A549 treated with ZK216348 at 1 μM for 4 hours (cell line): ENCODE results near the gene CFB. TPM values are rescaled to one million over a fixed set of nuclear protein-coding genes. Genes with fewer than 3 reads are reported as not detected.

Experiments used
- total RNA-seq: library from RNA; stranded (reverse); fragments of 200-300 nt; extraction: Qiagen RNA extraction; gene quantifications from 5 replicates; pipeline ENCODE4 v1.2.3, GENCODE V29; 2022; ENCODE audit warnings: low read depth

The CFB gene
- 1.6 to 3.2 TPM (median 2.0 TPM) in 5 replicates for total RNA-seq

DNA sequence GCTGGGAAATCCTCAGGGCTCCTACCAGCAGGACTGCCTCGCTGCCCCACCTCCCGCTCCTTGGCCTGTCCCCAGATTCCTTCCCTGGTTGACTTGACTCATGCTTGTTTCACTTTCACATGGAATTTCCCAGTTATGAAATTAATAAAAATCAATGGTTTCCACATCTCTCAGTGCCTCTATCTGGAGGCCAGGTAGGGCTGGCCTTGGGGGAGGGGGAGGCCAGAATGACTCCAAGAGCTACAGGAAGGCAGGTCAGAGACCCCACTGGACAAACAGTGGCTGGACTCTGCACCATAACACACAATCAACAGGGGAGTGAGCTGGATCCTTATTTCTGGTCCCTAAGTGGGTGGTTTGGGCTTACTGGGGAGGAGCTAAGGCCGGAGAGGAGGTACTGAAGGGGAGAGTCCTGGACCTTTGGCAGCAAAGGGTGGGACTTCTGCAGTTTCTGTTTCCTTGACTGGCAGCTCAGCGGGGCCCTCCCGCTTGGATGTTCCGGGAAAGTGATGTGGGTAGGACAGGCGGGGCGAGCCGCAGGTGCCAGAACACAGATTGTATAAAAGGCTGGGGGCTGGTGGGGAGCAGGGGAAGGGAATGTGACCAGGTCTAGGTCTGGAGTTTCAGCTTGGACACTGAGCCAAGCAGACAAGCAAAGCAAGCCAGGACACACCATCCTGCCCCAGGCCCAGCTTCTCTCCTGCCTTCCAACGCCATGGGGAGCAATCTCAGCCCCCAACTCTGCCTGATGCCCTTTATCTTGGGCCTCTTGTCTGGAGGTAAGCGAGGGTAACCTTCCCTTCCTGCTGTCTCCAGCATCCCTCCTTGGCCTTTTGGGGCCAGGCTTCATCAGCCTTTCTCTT, at the start of gene CFB:
CFB (plus strand) TSS at position 589 of the 863 bp plus-strand sequence; CDS start at position 716, 127 bp downstream.

DNA sequence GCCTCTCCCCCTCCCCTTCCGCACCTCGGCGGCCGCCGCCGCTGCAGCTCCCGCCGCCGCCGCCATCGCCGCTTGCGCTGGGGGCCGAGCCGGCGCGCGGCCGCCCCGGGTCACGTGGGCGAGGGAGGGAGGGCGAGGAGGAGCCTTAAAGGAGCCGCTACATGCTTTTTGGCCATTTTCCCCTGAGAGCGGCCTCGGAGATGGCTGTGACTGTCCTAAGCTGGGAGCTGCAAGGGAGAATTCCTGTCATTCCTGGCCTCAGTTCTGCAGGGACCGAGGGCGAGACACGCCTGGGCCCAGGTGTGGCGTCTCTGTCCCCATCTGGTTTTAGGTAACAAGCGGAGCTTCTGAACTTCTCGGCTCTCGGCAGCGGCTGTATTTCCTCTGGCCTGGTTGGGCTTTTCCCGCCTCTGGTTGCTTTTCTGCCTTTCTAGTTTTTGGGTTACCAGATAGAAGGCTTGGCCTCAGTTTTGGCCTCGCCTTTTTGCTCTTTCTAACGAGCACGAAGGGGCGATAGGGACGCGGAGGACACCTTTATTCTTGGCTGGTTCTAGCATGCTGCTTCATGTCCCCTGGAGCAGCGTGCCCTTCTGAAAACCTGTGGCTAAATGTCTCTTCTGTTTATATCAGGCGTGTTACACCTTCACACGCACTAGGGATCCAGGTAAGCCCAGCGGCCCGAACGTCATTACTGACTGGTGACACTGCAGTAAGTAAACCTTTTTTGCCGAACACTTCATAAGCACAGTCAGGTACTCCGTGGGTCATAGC, 48.1 kb upstream of the CFB start, which contains the start of gene EHMT2:
EHMT2 (minus strand) TSS at position 87 of the 771 bp plus-strand sequence; CDS start at position 66, 21 bp downstream.

DNA sequence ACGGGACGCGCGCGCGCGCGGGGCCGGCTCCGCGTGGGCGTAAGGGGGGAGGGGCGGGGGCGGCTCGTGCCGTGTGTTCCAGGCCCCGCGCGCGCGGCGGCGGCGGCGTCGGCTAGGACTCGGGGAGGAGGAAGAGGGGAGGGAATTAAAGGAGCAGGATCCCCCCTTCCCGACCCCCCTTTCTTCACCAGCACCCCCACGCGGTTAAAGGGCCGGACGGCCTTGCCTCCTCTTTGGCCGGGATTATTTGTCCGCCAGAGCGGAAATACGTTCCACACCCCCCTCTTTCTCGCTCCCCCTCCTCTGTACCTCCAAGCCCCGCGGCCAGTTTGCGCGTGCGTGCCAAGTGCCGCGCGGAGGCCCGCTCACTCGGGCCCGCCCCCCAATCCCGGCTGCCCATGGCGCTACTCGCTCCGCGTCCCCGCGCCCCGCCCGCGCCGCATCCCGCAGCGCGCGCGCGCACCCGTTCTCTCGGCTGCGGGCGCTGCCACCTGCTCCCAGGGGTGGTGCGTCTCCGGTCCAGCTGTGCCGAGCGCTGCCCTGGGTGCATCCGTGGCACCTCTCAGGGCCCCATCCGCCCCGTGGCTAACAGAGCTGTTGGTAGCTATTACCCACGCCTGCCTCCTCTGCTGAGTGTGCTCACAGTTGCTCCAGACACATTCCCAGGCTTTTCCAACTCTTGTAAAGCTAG, 43.8 kb upstream of the CFB start, which contains the start of gene ZBTB12:
ZBTB12 (minus strand) TSS at position 134 of the 691 bp plus-strand sequence. CDS start 781 bp downstream, outside the sequence.

DNA sequence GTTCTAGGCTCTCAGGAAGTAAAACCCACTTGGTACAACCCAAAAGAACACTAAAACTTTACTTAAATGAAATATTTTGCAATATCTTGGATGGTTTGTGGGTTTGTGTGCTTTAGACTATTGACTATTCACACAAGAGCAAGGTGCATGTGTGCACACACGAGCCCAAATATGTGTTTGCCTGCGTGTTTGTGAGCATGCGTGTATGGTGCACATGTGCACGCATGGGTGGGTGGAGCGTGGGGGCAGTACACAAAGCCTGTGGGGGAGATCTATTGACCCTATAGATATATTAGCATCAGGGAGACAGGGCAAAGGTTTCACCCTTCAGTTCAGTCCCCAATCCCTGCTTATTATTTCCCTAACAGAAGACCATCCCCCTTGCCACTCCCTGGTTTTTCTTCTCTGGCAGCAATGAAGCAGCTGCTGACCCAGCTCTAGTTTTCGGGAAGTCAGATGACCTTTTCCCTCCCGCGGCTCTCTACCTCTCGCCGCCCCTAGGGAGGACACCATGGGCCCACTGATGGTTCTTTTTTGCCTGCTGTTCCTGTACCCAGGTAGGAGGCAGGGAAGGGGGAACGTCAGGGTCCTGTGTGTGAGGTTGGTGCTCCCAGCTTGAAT, 18.5 kb upstream of the CFB start, which contains the start of gene C2:
C2 (plus strand) TSS at position 476 of the 621 bp plus-strand sequence; CDS start at position 512, 36 bp downstream.

DNA sequence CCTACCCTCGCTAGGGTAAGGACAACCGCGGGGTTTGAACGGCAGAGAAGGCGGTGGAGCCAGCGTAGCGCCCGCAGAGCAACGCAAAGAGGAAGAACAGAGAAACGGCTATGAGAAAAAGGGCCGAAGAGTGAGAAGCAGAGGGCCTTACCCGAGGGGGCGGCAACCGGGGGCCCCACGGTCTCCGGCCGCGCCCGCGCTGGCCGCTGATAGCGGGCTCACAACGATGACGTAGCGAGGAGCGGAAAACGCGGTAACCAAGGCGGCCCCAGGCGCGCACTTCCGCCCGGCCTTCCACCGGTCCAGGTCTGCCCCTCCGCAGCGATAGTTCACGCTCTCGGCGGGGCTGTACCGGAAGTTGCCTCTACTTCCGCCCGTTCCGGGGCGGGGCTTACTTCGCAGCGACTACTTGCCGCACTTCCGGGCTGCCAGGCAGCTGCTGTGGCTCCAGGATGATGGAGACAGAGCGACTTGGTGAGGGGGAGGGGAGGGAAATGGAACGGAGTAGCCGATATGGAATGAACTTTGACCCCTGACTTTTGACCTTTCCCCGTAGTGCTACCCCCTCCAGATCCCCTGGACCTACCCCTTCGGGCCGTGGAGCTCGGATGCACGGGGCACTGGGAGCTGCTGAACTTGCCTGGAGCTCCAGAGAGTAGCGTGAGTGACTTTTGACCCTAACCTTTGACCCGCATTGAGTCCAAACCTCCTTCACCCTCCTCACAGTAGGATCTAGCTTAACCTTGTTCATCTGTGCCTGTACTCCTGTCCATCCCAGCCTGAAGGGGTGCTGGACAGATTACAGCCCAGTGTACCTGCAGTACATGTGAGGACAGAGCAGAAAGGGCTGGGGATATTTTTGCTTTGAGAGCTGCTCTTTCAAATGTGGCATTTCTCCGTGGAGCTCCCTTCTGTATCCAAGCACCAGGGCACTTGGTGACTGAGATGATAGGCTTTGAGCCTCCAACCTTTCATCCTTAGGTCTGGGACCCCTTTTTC, 13.1 kb downstream of the CFB start, which contains the start of the genes NELFE and SKIC2:
NELFE (minus strand) TSS at position 231 of the 999 bp plus-strand sequence. CDS start 525 bp downstream, outside the sequence.
SKIC2 (plus strand) TSS at position 435 of the 999 bp plus-strand sequence; CDS start at position 453, 18 bp downstream.

DNA sequence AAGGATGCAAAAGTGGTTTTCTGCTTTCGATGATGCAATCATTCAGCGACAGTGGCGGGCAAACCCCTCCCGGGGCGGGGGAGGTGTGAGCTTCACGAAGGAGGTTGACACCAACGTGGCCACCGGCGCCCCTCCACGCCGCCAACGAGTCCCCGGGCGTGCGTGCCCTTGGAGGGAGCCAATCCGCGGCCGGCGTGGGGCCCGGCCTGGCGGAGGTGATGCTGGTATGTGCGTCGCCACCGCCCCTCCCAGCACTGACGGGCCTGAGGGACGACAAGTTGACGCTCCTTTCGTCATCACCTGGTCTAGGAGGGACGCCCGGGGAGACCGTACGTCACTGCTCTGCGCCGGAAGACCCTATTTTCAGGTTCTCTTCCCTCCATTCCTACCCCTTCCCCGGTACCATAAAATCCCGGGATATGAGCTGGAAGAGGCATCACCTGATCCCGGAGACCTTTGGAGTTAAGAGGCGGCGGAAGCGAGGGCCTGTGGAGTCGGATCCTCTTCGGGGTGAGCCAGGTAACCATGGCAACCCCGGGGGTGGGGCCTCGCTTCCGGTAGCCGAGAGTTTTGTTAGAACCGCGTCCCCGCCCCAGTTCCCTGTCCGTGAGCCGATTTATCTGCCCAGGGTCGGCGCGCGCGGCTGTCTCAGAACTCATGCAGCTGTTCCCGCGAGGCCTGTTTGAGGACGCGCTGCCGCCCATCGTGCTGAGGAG, 26.3 kb downstream of the CFB start, which contains the start of gene DXO:
DXO (minus strand) TSS at position 146 of the 716 bp plus-strand sequence. CDS start 463 bp downstream, outside the sequence.

DNA sequence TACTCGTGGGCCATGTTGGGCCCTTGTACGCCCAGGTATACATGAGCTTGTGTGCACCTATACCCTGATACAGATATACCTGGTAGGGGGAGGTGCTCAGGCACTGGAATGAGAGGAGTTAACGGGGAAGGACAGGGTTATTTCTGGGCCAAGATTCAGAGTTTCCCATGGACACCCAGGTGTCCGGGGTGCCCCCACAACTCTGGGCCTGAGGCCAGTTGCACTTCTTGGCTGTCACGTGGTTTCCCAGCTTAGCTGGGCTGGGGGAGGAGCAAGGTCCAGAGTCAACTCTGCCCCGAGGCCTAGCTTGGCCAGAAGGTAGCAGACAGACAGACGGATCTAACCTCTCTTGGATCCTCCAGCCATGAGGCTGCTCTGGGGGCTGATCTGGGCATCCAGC, 35.8 kb downstream of the CFB start, which contains the start of gene C4A:
C4A (plus strand) TSS at position 314 of the 400 bp plus-strand sequence; CDS start at position 365, 51 bp downstream.

Other genes with a start within 250 kb of the CFB start
- gene ABHD16A, start 242.8 kb upstream of the CFB start, total RNA-seq = 13.2 to 19.1 TPM (median 17.6 TPM) in 5 replicates
- not detected in 5 replicates for gene LY6G6F, start 239.2 kb upstream of the CFB start, total RNA-seq
- not detected in 5 replicates for gene LY6G6D, start 230.7 kb upstream of the CFB start, total RNA-seq
- 0.20 to 0.42 TPM (median 0.29 TPM) in 3 of 5 replicates, not detected in the others for gene LY6G6C, start 224.3 kb upstream of the CFB start, total RNA-seq
- gene MPIG6B, start 222.7 kb upstream of the CFB start, total RNA-seq = not detected in 5 replicates
- 27.1 to 32.0 TPM (median 31.7 TPM) in 5 replicates for gene DDAH2, start 216.8 kb upstream of the CFB start, total RNA-seq
- gene CLIC1, start 209.6 kb upstream of the CFB start, total RNA-seq = 433 to 509 TPM (median 491 TPM) in 5 replicates
- gene MSH5, start 206.1 kb upstream of the CFB start, total RNA-seq = 13.3 to 18.7 TPM (median 13.6 TPM) in 5 replicates
- gene SAPCD1, start 183.4 kb upstream of the CFB start, total RNA-seq = 3.7 to 5.9 TPM (median 4.9 TPM) in 5 replicates
- 0.53 to 2.7 TPM (median 1.1 TPM) in 5 replicates for gene VWA7, start 168.8 kb upstream of the CFB start, total RNA-seq
- gene VARS1, start 150.3 kb upstream of the CFB start, total RNA-seq = 43.4 to 61.7 TPM (median 60.4 TPM) in 5 replicates
- gene LSM2, start 139.1 kb upstream of the CFB start, total RNA-seq = 52.1 to 67.9 TPM (median 59.7 TPM) in 5 replicates
- gene HSPA1L, start 130.8 kb upstream of the CFB start, total RNA-seq = 1.4 to 2.2 TPM (median 1.9 TPM) in 5 replicates
- gene HSPA1A, start 130.6 kb upstream of the CFB start, total RNA-seq = 129 to 401 TPM (median 295 TPM) in 5 replicates
- gene HSPA1B, start 118.4 kb upstream of the CFB start, total RNA-seq = 78.0 to 284 TPM (median 227 TPM) in 5 replicates
- 20.9 to 35.3 TPM (median 29.4 TPM) in 5 replicates for gene NEU1, start 83.3 kb upstream of the CFB start, total RNA-seq
- 0.18 to 0.50 TPM (median 0.29 TPM) in 3 of 5 replicates, not detected in the others for gene SLC44A4, start 67.1 kb upstream of the CFB start, total RNA-seq
- 17.2 to 32.6 TPM (median 30.9 TPM) in 5 replicates for gene EHMT2, start 48.4 kb upstream of the CFB start, total RNA-seq
- 2.0 to 5.0 TPM (median 4.5 TPM) in 5 replicates for gene ZBTB12, start 44.0 kb upstream of the CFB start, total RNA-seq
- gene C2, start 18.4 kb upstream of the CFB start, total RNA-seq = 0.33 to 0.47 TPM in 2 of 5 replicates, not detected in the others
- gene NELFE, start 12.9 kb downstream of the CFB start, total RNA-seq = 75.5 to 91.9 TPM (median 81.9 TPM) in 5 replicates
- 15.8 to 30.9 TPM (median 25.7 TPM) in 5 replicates for gene SKIC2, start 13.1 kb downstream of the CFB start, total RNA-seq
- 10.6 to 14.3 TPM (median 12.1 TPM) in 5 replicates for gene DXO, start 26.0 kb downstream of the CFB start, total RNA-seq
- gene C4A, start 36.0 kb downstream of the CFB start, total RNA-seq = 0.94 to 1.5 TPM (median 1.5 TPM) in 5 replicates
- 0.69 to 1.5 TPM (median 1.3 TPM) in 5 replicates for gene C4B, start 68.7 kb downstream of the CFB start, total RNA-seq
- gene CYP21A2, start 92.3 kb downstream of the CFB start, total RNA-seq = not detected in 5 replicates
- 0.14 to 0.86 TPM (median 0.57 TPM) in 5 replicates for gene TNXB, start 163.2 kb downstream of the CFB start, total RNA-seq
- gene ATF6B, start 182.2 kb downstream of the CFB start, total RNA-seq = 21.0 to 37.0 TPM (median 35.3 TPM) in 5 replicates
- 6.0 to 8.2 TPM (median 6.7 TPM) in 5 replicates for gene FKBPL, start 184.2 kb downstream of the CFB start, total RNA-seq
- gene PRRT1, start 205.8 kb downstream of the CFB start, total RNA-seq = 0.47 to 0.95 TPM (median 0.68 TPM) in 5 replicates
- 6.1 to 9.5 TPM (median 8.4 TPM) in 5 replicates for gene PPT2, start 208.0 kb downstream of the CFB start, total RNA-seq
- 1.3 to 1.9 TPM (median 1.7 TPM) in 5 replicates for gene EGFL8, start 218.5 kb downstream of the CFB start, total RNA-seq
- 29.1 to 41.4 TPM (median 40.8 TPM) in 5 replicates for gene AGPAT1, start 230.0 kb downstream of the CFB start, total RNA-seq
- 32.5 to 48.7 TPM (median 45.6 TPM) in 5 replicates for gene RNF5, start 232.3 kb downstream of the CFB start, total RNA-seq
- gene AGER, start 238.2 kb downstream of the CFB start, total RNA-seq = 1.5 to 3.1 TPM (median 2.6 TPM) in 5 replicates
- gene PBX2, start 244.1 kb downstream of the CFB start, total RNA-seq = 13.2 to 19.5 TPM (median 17.7 TPM) in 5 replicates
- 0.16 to 0.88 TPM (median 0.40 TPM) in 5 replicates for gene GPSM3, start 246.5 kb downstream of the CFB start, total RNA-seq